Tibial artery (tissue), 4 donors: ENCODE data around the gene CDH11.

Experiments
- DNase-seq, 2 donors: peaks; one replicate each; pipeline ENCODE4 v3.0.0-alpha.2; 2019
- H3K27ac ChIP-seq, 2 donors: fragments of 200-600 bp; sonication (generic) in 1 of 2; 1 replicate in 1 of 2; 2 replicates in 1 of 2; pipeline ENCODE4 v1.5.1; 2018 to 2019; ENCODE audit warnings: mild to moderate bottlenecking in 1 of 2
- H3K27me3 ChIP-seq, 2 donors: fragments of 200-600 bp; sonication (generic) in 1 of 2; one replicate each; pipeline versions ENCODE4 v1.5.1 to v1.6.0; 2016 to 2019
- H3K36me3 ChIP-seq, 3 donors: fragments of 200-600 bp; sonication (generic) in 2 of 3; one replicate each; pipeline ENCODE4 v1.5.1; 2016 to 2019; ENCODE audit warnings: mild to moderate bottlenecking in 2 of 3
- H3K4me1 ChIP-seq, 4 donors: fragments of 200-600 bp; sonication (generic) in 2 of 4; 1 replicate in 3 of 4; 2 replicates in 1 of 4; pipeline ENCODE4 v1.5.1; 2016 to 2019
- H3K4me3 ChIP-seq, 2 donors: fragments of 200-600 bp; sonication (generic) in 1 of 2; 1 replicate in 1 of 2; 2 replicates in 1 of 2; pipeline ENCODE4 v1.5.1; 2018 to 2019; ENCODE audit warnings: mild to moderate bottlenecking in 2 of 2
- H3K9me3 ChIP-seq, 3 donors: fragments of 200-600 bp; sonication (generic) in 1 of 3; one replicate each; pipeline ENCODE4 v1.5.1; 2016 to 2019
- CTCF ChIP-seq, 2 experiments: fragments of 200-600 bp in 1 of 2; fragments of 450-650 bp in 1 of 2; IDR thresholded peaks; one replicate each; pipeline ENCODE4 v1.5.1; 2017 to 2019; ENCODE audit warnings: antibody characterized with exemption in 2 of 2, mild to moderate bottlenecking in 1 of 2, moderate library complexity in 1 of 2
- intact Hi-C: fragments of 100-400 bp; cut with DNase I; formaldehyde crosslinking; loops from one replicate; pipeline ENCODE4 v1.15.0; 2023; ENCODE audit warnings: low total_unique reads

CDH11 gene

GRCh38 chr16:65054457-65054856 lies 67.4 kb downstream of the CDH11 start:
- Histone ChIP-seq H3K9me3 (no peaks in the 10 kb centered on the region), H3K27ac (no peak overlapping the region), H3K36me3 (peaks cover 0 to 23% (median 16%) of the 10 kb centered on the region in 3 donors), H3K4me1 (no peaks in the 10 kb centered on the region), H3K27me3 (no peaks in the 10 kb centered on the region), H3K4me3 (no peak overlapping the region)
- TF ChIP-seq CTCF (IDR thresholded peaks at IDR 0.05): no peak
- intact Hi-C loops: no loop called here
- DNase-seq: no peak

GRCh38 chr16:65049679-65050078 lies 72.2 kb downstream of the CDH11 start:
- Histone ChIP-seq H3K4me1 (peaks cover 0 to 2% (median 0%) of the 10 kb centered on the region in 4 donors), H3K27ac (no peak overlapping the region), H3K27me3 (no peaks in the 10 kb centered on the region), H3K9me3 (no peaks in the 10 kb centered on the region), H3K36me3 (peaks cover 0 to 23% (median 16%) of the 10 kb centered on the region in 3 donors), H3K4me3 (no peak overlapping the region)
- DNase-seq: no peak
- intact Hi-C loops: no loop called here
- no peak for TF ChIP-seq CTCF (IDR thresholded peaks at IDR 0.05)

GRCh38 chr16:65045961-65046360 lies 75.9 kb downstream of the CDH11 start:
- peaks cover 0 to 22% (median 17%) of the 10 kb centered on the region in 3 donors for H3K36me3 ChIP-seq
- H3K4me3 ChIP-seq: no peak overlapping the region
- no peak overlapping the region for H3K27ac ChIP-seq
- no peaks in the 10 kb centered on the region for H3K27me3 ChIP-seq
- H3K4me1 ChIP-seq: peaks cover 0 to 2% (median 0%) of the 10 kb centered on the region in 4 donors
- DNase-seq: no peak
- no peak for TF ChIP-seq CTCF (IDR thresholded peaks at IDR 0.05)
- intact Hi-C loops: no loop called here
- no peaks in the 10 kb centered on the region for H3K9me3 ChIP-seq

- Histone ChIP-seq H3K27me3 (no peaks in the 10 kb centered on the region), H3K27ac (no peak overlapping the region), H3K4me3 (no peak overlapping the region), H3K4me1 (peaks cover 0 to 2% (median 0%) of the 10 kb centered on the region in 4 donors), H3K36me3 (peaks cover 0 to 17% (median 8%) of the 10 kb centered on the region in 3 donors), H3K9me3 (no peaks in the 10 kb centered on the region)
- no peak for DNase-seq
- intact Hi-C loops: no loop called here
- no peak for TF ChIP-seq CTCF (IDR thresholded peaks at IDR 0.05)
Observed at GRCh38 chr16:65044873-65045272, 77.0 kb downstream of the CDH11 start.

GRCh38 chr16:65044026-65044425 lies 77.8 kb downstream of the CDH11 start:
- TF ChIP-seq CTCF (IDR thresholded peaks at IDR 0.05): no peak
- no peak for DNase-seq
- H3K4me1 ChIP-seq: peaks cover 0 to 2% (median 0%) of the 10 kb centered on the region in 4 donors
- intact Hi-C loops: no loop called here
- no peak overlapping the region for H3K27ac ChIP-seq
- H3K4me3 ChIP-seq: no peak overlapping the region
- no peaks in the 10 kb centered on the region for H3K27me3 ChIP-seq
- peaks cover 0 to 15% (median 5%) of the 10 kb centered on the region in 3 donors for H3K36me3 ChIP-seq
- H3K9me3 ChIP-seq: no peaks in the 10 kb centered on the region
